ENCODE data around the gene CHN1.

CHN1 gene

GRCh38 chr2:174985614-174986013 is 19.6 kb downstream of the CHN1 start:
- no peak overlapping the region for H2AK5ac ChIP-seq (ENCODE audit: low read length)
- no peak overlapping the region for H2AFZ ChIP-seq (ENCODE audit: insufficient read depth, low read length, poor library complexity)
- no peak overlapping the region for H2BK12ac ChIP-seq (ENCODE audit: low read length)
- no peak overlapping the region for H3K4me3 ChIP-seq (ENCODE audit: low read depth, low read length)
- peak in 1 of 2 donors; percentile 54 for DNase-seq
- H3K4ac ChIP-seq (ENCODE audit: low read depth, low read length), result no peak overlapping the region
- no peak overlapping the region for H2BK120ac ChIP-seq (ENCODE audit: insufficient read depth, low read length, poor library complexity)
- H3K4me2 ChIP-seq (ENCODE audit: low read length), result no peak overlapping the region
- H3K9me3 ChIP-seq (ENCODE audit: insufficient read depth, low read depth, low read length), result no peaks in the 10 kb centered on the region
- H3K79me1 ChIP-seq (ENCODE audit: low read length), result no peaks in the 10 kb centered on the region
- no peak overlapping the region for H3K23ac ChIP-seq (ENCODE audit: low read length)
- no peaks in the 10 kb centered on the region for H3K27me3 ChIP-seq (ENCODE audit: insufficient read depth, low read length)
- no peak overlapping the region for H4K12ac ChIP-seq (ENCODE audit: low read depth, low read length)
- H3K27ac ChIP-seq (ENCODE audit: low read depth, low read length), result no peak overlapping the region
- no CpG with 5 or more reads among the region's 2 CpGs for WGBS (ENCODE audit: extremely low coverage, insufficient coverage, insufficient read length)
- H3K4me1 ChIP-seq (ENCODE audit: control insufficient read depth in 1 of 2, insufficient read depth in 2 of 2, low read length in 2 of 2), result no peaks in the 10 kb centered on the region
- no peak overlapping the region for H3K9ac ChIP-seq (ENCODE audit: low read length)
- H4K91ac ChIP-seq (ENCODE audit: low read depth, low read length), result no peak overlapping the region
- no peak overlapping the region for H3K14ac ChIP-seq (ENCODE audit: low read length)
- no peaks in the 10 kb centered on the region for H3K79me2 ChIP-seq (ENCODE audit: control insufficient read depth, insufficient read depth, low read length, poor library complexity)
- H2BK5ac ChIP-seq (ENCODE audit: low read depth, low read length, poor library complexity), result no peak overlapping the region
- no peak overlapping the region for H3K18ac ChIP-seq (ENCODE audit: low read length)
- H3K36me3 ChIP-seq (ENCODE audit: control insufficient read depth in 1 of 2, insufficient read depth in 2 of 2, low read length in 2 of 2), result peaks cover 0 to 1% of the 10 kb centered on the region in 2 experiments
- no peak overlapping the region for H4K8ac ChIP-seq (ENCODE audit: low read depth, low read length)

DNA sequence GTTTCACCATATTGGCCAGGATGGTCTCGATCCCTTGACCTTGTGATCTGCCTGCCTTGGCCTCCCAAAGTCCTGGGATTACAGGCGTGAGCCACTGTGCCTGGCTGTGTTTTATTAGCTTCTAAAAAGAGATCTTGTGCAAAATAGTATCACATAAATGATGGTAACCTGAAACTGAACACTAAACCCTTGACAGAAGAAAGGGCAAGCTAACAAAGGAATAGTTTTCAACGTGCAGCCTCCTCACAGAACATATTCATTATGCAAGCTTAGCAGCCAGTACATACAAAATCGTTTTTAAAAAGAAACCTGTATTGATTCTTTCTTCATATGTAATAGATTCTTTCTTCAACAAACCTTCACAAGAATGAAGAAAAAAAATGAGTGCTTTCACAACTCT is 20.6 kb downstream of the CHN1 start:
- no peak overlapping the region for H3K14ac ChIP-seq (ENCODE audit: low read length)
- H2AFZ ChIP-seq (ENCODE audit: insufficient read depth, low read length, poor library complexity), result no peak overlapping the region
- H3K27ac ChIP-seq (ENCODE audit: low read depth, low read length), result no peak overlapping the region
- H3K36me3 ChIP-seq (ENCODE audit: control insufficient read depth in 1 of 2, insufficient read depth in 2 of 2, low read length in 2 of 2), result peaks cover 0 to 1% of the 10 kb centered on the region in 2 experiments
- no peaks in the 10 kb centered on the region for H3K79me1 ChIP-seq (ENCODE audit: low read length)
- H3K4me2 ChIP-seq (ENCODE audit: low read length), result no peak overlapping the region
- no peak overlapping the region for H2AK5ac ChIP-seq (ENCODE audit: low read length)
- no peak overlapping the region for H3K4me3 ChIP-seq (ENCODE audit: low read depth, low read length)
- H3K18ac ChIP-seq (ENCODE audit: low read length), result no peak overlapping the region
- H3K27me3 ChIP-seq (ENCODE audit: insufficient read depth, low read length), result no peaks in the 10 kb centered on the region
- H2BK5ac ChIP-seq (ENCODE audit: low read depth, low read length, poor library complexity), result no peak overlapping the region
- H2BK12ac ChIP-seq (ENCODE audit: low read length), result no peak overlapping the region
- no peak overlapping the region for H4K12ac ChIP-seq (ENCODE audit: low read depth, low read length)
- H3K79me2 ChIP-seq (ENCODE audit: control insufficient read depth, insufficient read depth, low read length, poor library complexity), result no peaks in the 10 kb centered on the region
- no peaks in the 10 kb centered on the region for H3K4me1 ChIP-seq (ENCODE audit: control insufficient read depth in 1 of 2, insufficient read depth in 2 of 2, low read length in 2 of 2)
- no peak overlapping the region for H2BK120ac ChIP-seq (ENCODE audit: insufficient read depth, low read length, poor library complexity)
- no CpG with 5 or more reads among the region's 4 CpGs for WGBS (ENCODE audit: extremely low coverage, insufficient coverage, insufficient read length)
- H3K9me3 ChIP-seq (ENCODE audit: insufficient read depth, low read depth, low read length), result no peaks in the 10 kb centered on the region
- H4K8ac ChIP-seq (ENCODE audit: low read depth, low read length), result no peak overlapping the region
- no peak overlapping the region for H3K23ac ChIP-seq (ENCODE audit: low read length)
- no peak overlapping the region for H3K4ac ChIP-seq (ENCODE audit: low read depth, low read length)
- DNase-seq, result no peak
- no peak overlapping the region for H3K9ac ChIP-seq (ENCODE audit: low read length)
- H4K91ac ChIP-seq (ENCODE audit: low read depth, low read length), result no peak overlapping the region

- Histone ChIP-seq H3K27me3 (ENCODE audit: insufficient read depth, low read length) (no peaks in the 10 kb centered on the region), H3K18ac (ENCODE audit: low read length) (no peak overlapping the region), H3K14ac (ENCODE audit: low read length) (no peak overlapping the region), H3K4me3 (ENCODE audit: low read depth, low read length) (no peak overlapping the region), H2AK5ac (ENCODE audit: low read length) (no peak overlapping the region), H3K23ac (ENCODE audit: low read length) (no peak overlapping the region), H3K4ac (ENCODE audit: low read depth, low read length) (no peak overlapping the region), H4K8ac (ENCODE audit: low read depth, low read length) (no peak overlapping the region), H2BK12ac (ENCODE audit: low read length) (no peak overlapping the region), H2BK120ac (ENCODE audit: insufficient read depth, low read length, poor library complexity) (no peak overlapping the region), H3K4me1 (ENCODE audit: control insufficient read depth in 1 of 2, insufficient read depth in 2 of 2, low read length in 2 of 2) (no peaks in the 10 kb centered on the region), H3K36me3 (ENCODE audit: control insufficient read depth in 1 of 2, insufficient read depth in 2 of 2, low read length in 2 of 2) (no peaks in the 10 kb centered on the region), H3K27ac (ENCODE audit: low read depth, low read length) (no peak overlapping the region), H4K91ac (ENCODE audit: low read depth, low read length) (no peak overlapping the region), H3K4me2 (ENCODE audit: low read length) (no peak overlapping the region), H4K12ac (ENCODE audit: low read depth, low read length) (no peak overlapping the region), H3K9me3 (ENCODE audit: insufficient read depth, low read depth, low read length) (no peaks in the 10 kb centered on the region), H2BK5ac (ENCODE audit: low read depth, low read length, poor library complexity) (no peak overlapping the region), H3K79me2 (ENCODE audit: control insufficient read depth, insufficient read depth, low read length, poor library complexity) (no peaks in the 10 kb centered on the region), H3K9ac (ENCODE audit: low read length) (no peak overlapping the region), H2AFZ (ENCODE audit: insufficient read depth, low read length, poor library complexity) (no peak overlapping the region), H3K79me1 (ENCODE audit: low read length) (no peaks in the 10 kb centered on the region)
- no peak for DNase-seq
- WGBS (ENCODE audit: extremely low coverage, insufficient coverage, insufficient read length), result no CpG with 5 or more reads among the region's 2 CpGs
Observed at GRCh38 chr2:174981331-174981730, 23.9 kb downstream of the CHN1 start.

DNA sequence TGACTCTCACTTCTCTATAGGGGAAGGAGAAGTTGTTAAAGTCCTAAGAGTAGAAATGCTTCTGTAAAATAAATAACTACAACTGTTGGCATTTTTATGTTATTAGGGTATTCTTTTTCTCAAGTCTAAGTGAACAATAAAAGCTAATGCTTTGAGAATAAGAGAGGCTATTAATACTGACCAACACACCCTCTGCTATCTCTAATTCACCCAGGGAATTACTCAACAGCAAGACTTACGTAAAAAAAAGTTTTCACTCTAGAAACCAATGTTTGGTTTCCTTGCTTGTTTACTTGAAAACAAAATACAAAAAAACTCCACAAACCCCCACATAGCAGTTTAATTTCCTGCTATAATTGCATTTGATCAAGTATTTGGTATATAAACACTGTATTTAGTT is 25.2 kb downstream of the CHN1 start:
- H3K4me2 ChIP-seq (ENCODE audit: low read length), result no peak overlapping the region
- H2AFZ ChIP-seq (ENCODE audit: insufficient read depth, low read length, poor library complexity), result no peak overlapping the region
- no peak overlapping the region for H2BK120ac ChIP-seq (ENCODE audit: insufficient read depth, low read length, poor library complexity)
- H3K4ac ChIP-seq (ENCODE audit: low read depth, low read length), result no peak overlapping the region
- H3K23ac ChIP-seq (ENCODE audit: low read length), result no peak overlapping the region
- no peaks in the 10 kb centered on the region for H3K79me1 ChIP-seq (ENCODE audit: low read length)
- H2AK5ac ChIP-seq (ENCODE audit: low read length), result no peak overlapping the region
- DNase-seq, result no peak
- no peaks in the 10 kb centered on the region for H3K9me3 ChIP-seq (ENCODE audit: insufficient read depth, low read depth, low read length)
- H4K8ac ChIP-seq (ENCODE audit: low read depth, low read length), result no peak overlapping the region
- H4K91ac ChIP-seq (ENCODE audit: low read depth, low read length), result no peak overlapping the region
- no peak overlapping the region for H3K4me3 ChIP-seq (ENCODE audit: low read depth, low read length)
- H3K18ac ChIP-seq (ENCODE audit: low read length), result no peak overlapping the region
- no peak overlapping the region for H3K14ac ChIP-seq (ENCODE audit: low read length)
- no peak overlapping the region for H3K27ac ChIP-seq (ENCODE audit: low read depth, low read length)
- H3K4me1 ChIP-seq (ENCODE audit: control insufficient read depth in 1 of 2, insufficient read depth in 2 of 2, low read length in 2 of 2), result no peaks in the 10 kb centered on the region
- WGBS (ENCODE audit: extremely low coverage, insufficient coverage, insufficient read length), result no CpG with 5 or more reads among the region's 1 CpG
- no peaks in the 10 kb centered on the region for H3K36me3 ChIP-seq (ENCODE audit: control insufficient read depth in 1 of 2, insufficient read depth in 2 of 2, low read length in 2 of 2)
- no peaks in the 10 kb centered on the region for H3K79me2 ChIP-seq (ENCODE audit: control insufficient read depth, insufficient read depth, low read length, poor library complexity)
- no peak overlapping the region for H2BK5ac ChIP-seq (ENCODE audit: low read depth, low read length, poor library complexity)
- H3K9ac ChIP-seq (ENCODE audit: low read length), result no peak overlapping the region
- no peak overlapping the region for H4K12ac ChIP-seq (ENCODE audit: low read depth, low read length)
- no peak overlapping the region for H2BK12ac ChIP-seq (ENCODE audit: low read length)
- H3K27me3 ChIP-seq (ENCODE audit: insufficient read depth, low read length), result no peaks in the 10 kb centered on the region
